Right cardiac atrium (tissue), 5 donors: Measurements from ENCODE around the gene PSME4. TPM values are rescaled to one million over a fixed set of nuclear protein-coding genes. Genes with fewer than 3 reads are reported as not detected.
"Not testable (repeated sequence)": the region's sequence is repeated elsewhere in the genome, so short reads cannot be mapped to it uniquely, and the experiment has no call there.

Source experiments
- ATAC-seq, 2 donors: fragments of 200-7000 bp; cut with Tn5 transposase; one replicate each; pipeline versions ENCODE4 v1.8.0 to v1.9.1; 2020; ENCODE audit warnings: moderate library complexity in 2 of 2, mild to moderate bottlenecking in 1 of 2
- DNase-seq, 3 donors: peaks; one replicate each; pipeline ENCODE4 v3.0.0-alpha.2; 2020
- H3K27ac ChIP-seq: one replicate; pipeline ENCODE4 v1.5.1; 2013; ENCODE audit warnings: mild to moderate bottlenecking, low read length, control low read depth, moderate library complexity
- H3K27me3 ChIP-seq: one replicate; pipeline ENCODE4 v1.6.1; 2013; ENCODE audit not compliant: control insufficient read depth, insufficient read depth
- H3K4me1 ChIP-seq: one replicate; pipeline ENCODE4 v1.6.1; 2013; ENCODE audit warnings: low read length; ENCODE audit not compliant: control insufficient read depth, insufficient read depth
- H3K4me3 ChIP-seq: one replicate; pipeline ENCODE4 v1.5.1; 2013; ENCODE audit warnings: low read length, control low read depth
- H3K9me3 ChIP-seq: one replicate; pipeline ENCODE4 v1.6.1; 2013; ENCODE audit warnings: low read length; ENCODE audit not compliant: control insufficient read depth
- WGBS: extraction: QIAGEN DNeasy Blood & Tissue Kit; methylation state at CpG from one replicate; pipeline ENCODE4 v1.1.7; 2013; 5-methylcytosine and 5-hydroxymethylcytosine counted together
- intact Hi-C, 4 donors: fragments of 100-400 bp; cut with DNase I; formaldehyde crosslinking; loops; one replicate each; pipeline versions ENCODE4 v1.11.0 to v1.14.0; 2022 to 2023
- polyA plus RNA-seq: library from polyadenylated mRNA; stranded (reverse); fragments of 200-250 nt; gene quantifications from one replicate; pipeline ENCODE4 v1.2.3, GENCODE V29; 2013
- total RNA-seq, 4 donors: library from RNA; stranded (reverse); fragmentation: NEBNext Ultra II Directional; extraction: Animal tissue kit (Norgen Biotek cat#: 25700); gene quantifications; one replicate each; pipeline ENCODE4 v1.2.1, GENCODE V29; 2021
- donor health status: healthy with polysubstance abuse.
- donor health status: DM: no; HTN: yes; CAD: no.
- donor health status: DM: no; HTN: no; CAD: no.
- donor health status: DM: no; HTN: yes; CAD: no; lungs with severe emphysema.
- donor health status: DM: yes; HTN: yes; CAD: no.

The PSME4 gene
- total and polyA plus RNA-seq, 5 donors: 38.0 to 88.0 (median 45.2) TPM

DNA sequence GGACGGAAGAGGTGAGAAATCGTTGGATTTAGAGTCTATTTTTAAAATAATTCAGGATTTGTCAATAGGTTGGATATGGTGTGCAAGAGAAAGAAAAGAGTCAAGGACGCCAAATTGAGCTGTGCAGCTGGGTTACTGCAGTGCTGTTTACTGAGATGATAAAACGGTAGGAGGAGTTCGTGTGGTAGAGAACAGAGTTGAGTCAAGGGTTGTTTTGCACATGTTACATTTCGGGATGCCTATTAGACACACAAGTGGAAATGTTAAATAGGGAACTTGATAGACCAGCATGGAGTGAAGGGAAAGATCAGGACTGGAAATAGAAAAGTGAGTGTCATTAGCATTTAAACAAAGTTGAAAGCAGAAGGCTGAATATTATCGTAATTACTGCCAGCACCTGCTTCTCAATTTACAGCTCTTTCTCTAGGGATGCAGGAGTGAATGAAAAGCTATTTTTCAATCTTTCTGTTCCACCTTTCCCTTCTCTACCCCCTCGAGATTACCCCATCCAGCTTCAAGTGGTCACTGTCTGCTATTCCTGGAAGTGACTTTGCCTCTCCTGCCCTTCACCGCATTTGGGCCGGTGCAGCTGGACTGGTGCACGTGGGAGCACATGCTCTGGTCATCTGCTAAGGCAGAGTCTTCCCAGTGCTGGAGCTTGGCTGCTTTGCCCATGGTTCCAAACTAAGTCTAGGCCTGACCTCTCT lies 141.4 kb downstream of the PSME4 start:
- peak in 1 of 3 donors; percentile 64 for DNase-seq
- H3K4me1 ChIP-seq: peaks cover 6% of the 10 kb centered on the region
- no peaks in the 10 kb centered on the region for H3K9me3 ChIP-seq
- H3K27ac ChIP-seq: no peak overlapping the region
- H3K27me3 ChIP-seq: no peaks in the 10 kb centered on the region
- intact Hi-C loops: no loop called here
- WGBS: 81% methylated on average over 11 of the region's 11 CpGs
- ATAC-seq: peak; percentile 47 to 53
- no peak overlapping the region for H3K4me3 ChIP-seq

DNA sequence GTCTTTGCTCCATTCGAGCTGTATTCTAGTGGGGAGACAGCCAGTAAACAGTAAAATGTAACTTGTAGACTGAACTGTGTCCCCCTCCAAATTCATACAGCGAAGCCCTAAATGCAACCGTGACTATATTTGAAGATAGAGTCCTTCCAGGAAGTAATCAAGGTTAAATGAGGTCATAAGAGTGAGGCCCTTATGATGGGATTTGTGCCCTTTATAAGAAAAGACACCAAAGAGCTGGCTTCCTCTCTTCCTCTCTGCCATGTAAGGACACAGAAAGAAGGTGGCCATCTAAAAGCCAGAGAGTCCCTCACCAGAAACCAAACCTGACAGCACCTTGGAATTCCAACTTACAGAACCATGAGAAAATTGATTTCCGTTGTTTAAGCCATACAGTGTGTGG lies 142.5 kb downstream of the PSME4 start:
- WGBS: 92% methylated on average over 4 of the region's 4 CpGs

DNA sequence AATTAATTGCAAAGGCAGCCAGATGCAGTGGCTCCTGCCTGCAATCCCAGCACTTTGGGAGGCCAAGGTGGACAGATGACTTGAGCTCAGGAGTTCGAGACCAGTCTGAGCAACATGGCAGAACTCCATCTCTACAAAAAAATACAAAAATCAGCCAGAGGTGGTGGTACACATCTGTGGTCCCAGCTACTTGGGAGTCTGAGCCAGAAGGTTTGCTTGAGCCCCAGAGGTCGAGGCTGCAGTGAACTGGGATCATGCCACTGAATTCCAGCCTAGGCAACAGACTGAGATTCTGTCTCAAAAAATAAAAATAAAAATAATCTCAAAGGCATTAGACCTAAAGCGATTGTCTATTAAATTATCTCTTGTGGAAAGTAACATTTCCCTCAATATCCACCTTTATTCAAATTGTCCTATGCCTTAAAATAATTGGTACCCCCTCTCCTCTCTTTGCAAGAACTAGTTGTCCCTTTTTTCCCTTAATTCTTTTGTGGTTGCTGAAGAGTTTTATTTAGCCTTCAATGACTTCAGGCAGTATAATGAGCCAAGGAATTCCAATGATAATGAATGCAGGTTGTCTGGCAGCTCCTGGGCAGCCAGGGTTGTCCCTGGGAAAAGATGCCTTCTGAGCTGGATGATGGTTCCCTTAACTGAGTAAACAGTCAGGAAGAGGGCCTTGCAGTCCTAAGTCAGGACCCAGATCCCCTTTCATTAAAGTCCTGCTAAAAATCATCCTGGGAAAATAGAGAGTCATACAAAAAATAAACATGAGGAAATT lies 143.2 kb downstream of the PSME4 start:
- H3K4me3 ChIP-seq: no peak overlapping the region
- peaks cover 6% of the 10 kb centered on the region for H3K4me1 ChIP-seq
- 93% methylated on average over 3 of the region's 3 CpGs for WGBS
- ATAC-seq (peak in 1 of 2 donors; percentile 51), DNase-seq (no peak)
- H3K27me3 ChIP-seq: no peaks in the 10 kb centered on the region
- H3K27ac ChIP-seq: peak overlapping the region; percentile 89
- intact Hi-C loops: no loop called here
- no peaks in the 10 kb centered on the region for H3K9me3 ChIP-seq

More for the DNA sequence above, 142.5 kb downstream of the PSME4 start:
- H3K9me3 ChIP-seq: no peaks in the 10 kb centered on the region
- no peak overlapping the region for H3K4me3 ChIP-seq
- no peaks in the 10 kb centered on the region for H3K27me3 ChIP-seq
- DNase-seq (no peak), ATAC-seq (no peak)
- no peak overlapping the region for H3K27ac ChIP-seq
- peaks cover 6% of the 10 kb centered on the region for H3K4me1 ChIP-seq
- intact Hi-C loops: no loop called here

DNA sequence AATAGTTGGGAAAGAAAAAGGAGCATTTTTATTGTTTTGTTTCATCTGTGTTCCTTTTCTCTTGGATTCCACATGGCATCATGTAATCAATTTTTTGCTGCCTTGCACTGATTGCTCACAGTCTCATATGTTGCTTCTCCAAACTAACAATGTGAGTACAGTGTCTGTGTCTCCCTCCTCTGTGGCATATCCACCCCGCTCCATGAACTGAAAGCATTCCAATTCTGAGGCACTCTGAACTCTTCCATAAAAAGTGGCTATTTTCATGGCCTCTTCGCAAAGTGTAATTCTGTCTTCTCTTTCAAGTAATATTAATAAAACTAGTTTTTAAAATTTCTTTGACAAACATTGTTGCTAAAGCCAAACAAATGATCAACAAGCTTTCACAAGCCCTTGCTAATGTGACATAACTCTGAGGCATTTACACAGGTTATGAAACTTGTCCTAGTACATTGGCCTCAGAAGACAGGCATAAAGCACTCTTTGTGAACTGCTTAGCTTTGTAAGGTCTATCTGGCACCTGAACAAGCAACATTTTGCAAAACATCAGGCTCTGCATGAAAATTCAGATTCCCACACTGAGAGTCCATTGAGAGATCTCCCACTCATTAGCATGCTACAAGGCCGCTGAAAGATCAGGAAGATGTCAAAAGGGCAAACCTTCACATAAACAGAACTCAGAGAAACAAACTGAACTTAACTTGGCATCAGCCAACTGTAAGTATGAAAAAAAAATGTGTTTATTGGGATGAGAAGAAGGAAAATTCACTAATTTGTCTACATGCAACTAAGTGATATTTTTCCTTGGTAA lies 144.0 kb downstream of the PSME4 start:
- WGBS: 65% methylated on average over 3 of the region's 3 CpGs
- intact Hi-C loops: no loop called here
- DNase-seq (no peak), ATAC-seq (peak; percentile 71 to 73)
- Histone ChIP-seq H3K27me3 (no peaks in the 10 kb centered on the region), H3K9me3 (no peaks in the 10 kb centered on the region), H3K27ac (peak overlapping the region; percentile 62), H3K4me1 (peaks cover 6% of the 10 kb centered on the region), H3K4me3 (no peak overlapping the region)

DNA sequence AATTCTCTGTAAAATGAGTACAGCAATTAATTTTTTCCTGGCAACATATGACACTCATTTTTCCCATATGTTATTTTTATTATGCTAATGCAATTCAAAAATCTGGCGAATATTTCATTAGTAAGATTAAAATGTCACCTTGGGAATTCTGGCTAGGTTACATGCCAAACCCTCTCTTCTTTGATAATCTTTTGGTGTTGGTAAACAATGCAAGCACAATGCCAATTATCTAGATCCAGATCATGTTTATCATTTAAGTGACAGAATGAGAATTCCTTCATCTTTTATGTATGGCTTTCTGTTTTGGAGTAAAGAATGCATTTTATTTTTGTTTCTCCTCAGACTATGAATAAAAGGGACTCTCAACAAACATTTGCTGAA lies 144.8 kb downstream of the PSME4 start:
- ATAC-seq (no peak), DNase-seq (no peak)
- Histone ChIP-seq H3K4me1 (peaks cover 6% of the 10 kb centered on the region), H3K27me3 (no peaks in the 10 kb centered on the region), H3K27ac (no peak overlapping the region), H3K4me3 (no peak overlapping the region), H3K9me3 (no peaks in the 10 kb centered on the region)
- intact Hi-C loops: no loop called here
- WGBS: 53% methylated on average over 1 of the region's 1 CpG

DNA sequence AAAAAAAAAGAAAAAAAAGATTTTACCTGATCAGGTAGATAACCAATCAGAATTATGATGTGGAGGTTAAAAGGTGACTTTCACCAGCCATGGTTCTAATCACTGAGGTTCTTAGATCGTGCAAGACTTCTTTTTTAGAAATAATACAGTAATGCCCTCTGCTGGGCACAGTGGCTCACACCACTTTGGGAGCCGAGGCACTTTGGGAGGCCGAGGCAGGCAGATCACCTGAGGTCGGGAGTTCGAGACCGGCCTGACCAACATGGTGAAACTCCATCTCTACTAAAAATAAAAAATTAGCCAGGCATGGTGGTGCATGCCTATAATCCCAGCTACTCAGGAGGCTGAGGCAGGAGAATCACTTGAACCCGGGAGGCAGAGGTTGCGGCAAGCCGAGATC lies 147.2 kb downstream of the PSME4 start:
- H3K27ac ChIP-seq, H3K9me3 ChIP-seq, H3K4me1 ChIP-seq, intact Hi-C loops, H3K27me3 ChIP-seq, H3K4me3 ChIP-seq, DNase-seq, ATAC-seq: not testable (repeated sequence)
- 88% methylated on average over 9 of the region's 9 CpGs for WGBS

DNA sequence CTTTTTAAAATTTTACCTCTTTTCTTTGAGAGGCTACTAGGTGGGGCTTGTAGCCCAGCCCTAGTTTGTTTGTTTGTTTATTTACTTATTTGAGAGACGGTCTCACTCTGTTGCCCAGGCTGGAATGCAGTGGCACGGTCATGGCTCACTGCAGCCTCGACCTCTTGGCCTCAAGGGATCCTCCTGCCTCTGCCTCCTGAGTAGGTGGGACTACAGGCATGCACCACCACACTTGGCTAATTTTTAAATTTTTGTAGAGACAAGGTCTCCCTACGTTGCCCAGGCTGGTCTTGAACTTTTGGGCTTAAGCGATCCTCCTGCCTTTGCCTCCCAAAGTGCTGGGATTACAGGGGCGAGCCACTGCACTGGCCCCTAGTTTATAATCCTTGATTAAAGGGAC lies 149.0 kb downstream of the PSME4 start:
- no peak for DNase-seq
- Histone ChIP-seq H3K27ac (no peak overlapping the region), H3K4me3 (no peak overlapping the region), H3K4me1 (no peaks in the 10 kb centered on the region), H3K9me3 (no peaks in the 10 kb centered on the region), H3K27me3 (no peaks in the 10 kb centered on the region)
- no peak for ATAC-seq
- intact Hi-C loops: no loop called here
- WGBS: 88% methylated on average over 6 of the region's 6 CpGs

DNA sequence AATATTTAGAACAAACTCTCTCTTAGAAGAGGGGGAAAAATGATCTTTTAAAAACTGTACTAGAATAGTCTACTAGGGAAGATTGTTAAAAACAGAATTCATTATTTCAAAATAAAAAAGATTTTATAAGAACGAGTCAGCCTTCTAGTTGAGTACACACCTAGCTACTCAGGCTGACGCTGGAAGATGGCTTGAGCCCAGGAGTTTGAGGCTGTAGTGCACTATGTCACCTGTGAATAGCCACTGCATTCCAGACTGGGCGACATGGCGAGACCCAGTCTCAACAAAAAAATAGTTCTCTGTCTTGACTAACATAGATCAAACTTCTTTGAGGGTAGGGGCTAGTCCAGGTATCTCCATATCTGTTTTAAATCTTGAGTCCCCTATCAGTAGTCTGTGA lies 150.1 kb downstream of the PSME4 start:
- ATAC-seq (peak; percentile 27 to 31), DNase-seq (no peak)
- no peak overlapping the region for H3K4me3 ChIP-seq
- no peaks in the 10 kb centered on the region for H3K9me3 ChIP-seq
- H3K27me3 ChIP-seq: no peaks in the 10 kb centered on the region
- 93% methylated on average over 4 of the region's 4 CpGs for WGBS
- no peak overlapping the region for H3K27ac ChIP-seq
- no peaks in the 10 kb centered on the region for H3K4me1 ChIP-seq
- intact Hi-C loops: no loop called here

DNA sequence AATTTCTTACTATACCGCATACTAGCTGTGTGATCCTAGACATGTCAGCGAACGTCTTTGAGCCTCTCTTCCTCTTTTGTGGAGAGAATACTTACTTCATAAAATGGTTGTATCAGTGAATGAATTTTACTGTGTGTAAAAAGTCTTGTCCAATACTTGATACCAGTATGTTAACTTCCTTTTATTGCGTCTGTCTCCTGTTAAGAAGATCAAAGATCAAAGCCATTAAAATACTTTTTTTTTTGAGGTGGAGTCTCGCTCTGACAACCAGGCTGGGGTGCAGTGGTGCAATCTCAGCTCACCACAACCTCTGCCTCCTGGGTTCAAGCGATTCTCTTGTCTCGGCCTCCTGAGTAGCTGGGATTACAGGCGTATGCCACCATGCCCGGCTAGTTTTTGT lies 150.7 kb downstream of the PSME4 start:
- intact Hi-C loops: no loop called here

DNA sequence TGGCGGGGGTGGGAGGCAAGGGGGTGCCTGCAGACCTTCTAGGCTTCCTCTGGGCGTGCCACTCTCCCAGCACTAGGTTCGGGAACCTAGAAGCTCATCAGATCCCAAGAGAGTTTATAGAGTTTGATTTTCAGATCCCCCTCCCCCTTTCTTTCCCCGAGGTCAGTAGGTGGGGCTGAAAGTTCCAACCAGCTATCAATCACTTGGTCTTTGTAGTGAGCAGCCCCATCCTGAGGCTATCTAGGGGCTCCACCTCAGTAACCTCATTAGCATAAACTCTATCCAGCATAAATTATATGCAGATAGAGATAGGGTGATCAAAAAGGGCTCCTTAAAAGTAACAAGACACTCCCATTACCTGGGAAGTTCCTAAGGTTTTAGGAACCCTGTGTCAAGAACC lies 151.2 kb downstream of the PSME4 start:
- Histone ChIP-seq H3K9me3 (no peaks in the 10 kb centered on the region), H3K4me3 (no peak overlapping the region), H3K27ac (no peak overlapping the region), H3K4me1 (no peaks in the 10 kb centered on the region), H3K27me3 (no peaks in the 10 kb centered on the region)
- intact Hi-C loops: no loop called here
- WGBS: 88% methylated on average over 4 of the region's 4 CpGs
- ATAC-seq (no peak), DNase-seq (no peak)

More for the DNA sequence above, 150.7 kb downstream of the PSME4 start:
- Histone ChIP-seq H3K4me3 (no peak overlapping the region), H3K4me1 (no peaks in the 10 kb centered on the region), H3K9me3 (no peaks in the 10 kb centered on the region), H3K27me3 (no peaks in the 10 kb centered on the region), H3K27ac (no peak overlapping the region)
- no peak for ATAC-seq
- DNase-seq: no peak
- 90% methylated on average over 9 of the region's 9 CpGs for WGBS
